GM12892 (cell line): ENCODE results near the gene RPP30.

Source experiments
- POLR2A ChIP-seq: IDR thresholded peaks from 2 replicates; pipeline ENCODE4 v1.6.1; 2011; ENCODE audit warnings: low read depth, low read length, control low read depth
- POLR2AphosphoS5 ChIP-seq: IDR thresholded peaks from 2 replicates; pipeline ENCODE4 v1.6.1; 2011; ENCODE audit warnings: low read depth, low read length, control low read depth

DNA sequence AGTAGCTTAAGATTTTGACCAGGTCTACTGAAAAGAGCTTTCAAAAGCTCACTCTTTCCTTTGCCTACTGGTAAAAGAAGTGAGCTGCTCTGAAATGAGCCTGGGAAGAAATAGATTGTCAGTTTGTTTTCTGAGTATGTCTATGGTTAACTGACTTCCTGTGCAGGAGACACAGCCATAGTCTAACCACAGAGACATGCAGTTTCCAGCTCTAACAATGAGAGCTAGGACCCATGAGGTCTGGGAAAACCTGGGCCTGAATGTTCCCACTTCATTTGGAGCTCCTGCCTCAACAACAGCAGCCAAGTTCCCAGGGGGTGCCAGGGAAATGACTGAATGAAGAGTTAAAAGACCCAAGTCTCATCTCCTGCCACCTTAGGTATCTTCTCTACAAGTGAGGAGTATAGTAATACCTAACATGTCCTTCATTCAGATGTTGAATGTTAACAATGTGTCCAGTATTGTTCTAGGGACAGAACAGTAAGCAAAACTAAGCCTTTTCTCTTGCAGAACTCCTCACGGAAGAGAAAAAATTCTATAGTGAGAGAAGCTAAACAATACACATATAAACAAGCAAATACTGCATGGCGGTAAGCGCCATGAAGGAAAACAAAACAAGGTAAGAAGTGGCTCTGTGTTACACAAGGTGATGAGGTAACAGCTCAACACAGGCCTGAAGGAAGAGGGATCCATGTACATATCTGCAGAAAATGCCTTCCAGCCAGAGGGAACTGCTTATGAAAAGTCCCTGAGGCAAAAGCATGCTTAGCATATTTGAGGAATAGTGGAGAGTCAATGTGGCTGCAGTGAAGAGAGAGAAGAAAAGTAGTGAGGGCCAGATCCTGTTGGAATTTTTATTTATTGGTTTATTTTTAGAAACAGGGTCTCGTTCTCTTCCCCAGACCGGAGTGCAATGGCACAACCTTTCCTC, 75.5 kb downstream of the RPP30 start:
- TF ChIP-seq POLR2AphosphoS5 (no peak), POLR2A (no peak)
